ENCODE results near the gene CORO2B.
A peak's percentile ranks its signal among the peaks of the same experiment; 100 is the strongest.
"Not testable (repeated sequence)": the region's sequence is repeated elsewhere in the genome, so short reads cannot be mapped to it uniquely, and the experiment has no call there.

Gene CORO2B

DNA sequence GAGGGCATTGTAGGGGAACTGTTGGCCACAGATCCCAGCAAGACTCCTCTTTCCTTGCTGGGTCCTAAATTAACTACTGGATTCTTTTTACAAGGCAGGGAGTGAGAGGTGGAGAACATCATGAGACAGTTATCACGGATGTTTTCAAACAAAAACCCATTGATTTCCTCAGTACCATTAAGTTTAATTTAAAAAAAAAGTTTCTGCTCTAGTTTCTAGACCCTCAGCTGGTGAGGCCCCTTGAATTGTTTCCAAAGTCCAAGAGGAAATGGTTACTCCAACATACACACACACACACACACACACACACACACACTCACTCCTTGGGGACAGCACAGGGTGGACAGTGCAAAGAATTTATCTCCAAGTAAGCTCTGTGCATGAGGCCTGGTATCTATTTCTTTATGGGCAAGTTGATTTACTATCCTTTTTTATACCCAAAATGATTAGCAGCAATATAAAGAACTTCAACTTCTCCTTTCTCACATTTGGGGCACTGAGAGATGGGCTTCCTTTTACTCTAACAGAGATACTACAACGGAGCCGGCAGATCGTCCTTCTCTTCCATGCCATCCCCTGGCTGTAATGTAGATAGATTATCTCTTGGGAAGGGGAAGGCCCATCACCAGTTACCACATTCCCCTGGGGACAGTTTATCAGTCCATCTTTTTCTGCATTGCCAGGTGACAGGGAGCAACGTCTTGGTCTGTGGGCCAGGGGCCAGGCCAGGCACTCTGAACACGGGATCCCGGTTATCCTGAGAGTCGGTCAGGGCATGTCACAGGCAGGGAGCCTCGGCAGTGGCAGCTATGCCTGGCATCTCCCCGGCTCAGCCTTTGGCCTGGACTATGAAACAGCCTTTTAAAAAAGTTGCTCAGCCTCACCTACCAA, 54.7 kb downstream of the CORO2B start:
- no peak for DNase-seq

DNA sequence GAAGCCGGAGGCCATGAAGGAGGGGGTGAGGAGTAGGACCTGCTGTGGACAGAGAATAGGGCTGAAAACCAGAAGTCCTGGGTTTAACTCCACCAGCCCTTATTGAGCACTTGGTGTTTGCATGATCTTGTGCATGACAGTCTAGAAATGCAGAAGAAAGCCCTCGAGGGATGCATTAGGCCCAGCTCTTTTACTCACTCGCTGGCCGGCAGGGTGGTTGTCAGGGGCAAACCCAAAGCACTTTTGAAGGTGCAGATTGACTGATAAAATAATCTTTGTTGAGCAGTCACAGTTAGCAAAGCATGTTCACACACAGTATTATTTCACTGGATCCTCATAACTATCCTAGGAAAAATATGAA, 55.3 kb downstream of the CORO2B start:
- no peak for DNase-seq

DNA sequence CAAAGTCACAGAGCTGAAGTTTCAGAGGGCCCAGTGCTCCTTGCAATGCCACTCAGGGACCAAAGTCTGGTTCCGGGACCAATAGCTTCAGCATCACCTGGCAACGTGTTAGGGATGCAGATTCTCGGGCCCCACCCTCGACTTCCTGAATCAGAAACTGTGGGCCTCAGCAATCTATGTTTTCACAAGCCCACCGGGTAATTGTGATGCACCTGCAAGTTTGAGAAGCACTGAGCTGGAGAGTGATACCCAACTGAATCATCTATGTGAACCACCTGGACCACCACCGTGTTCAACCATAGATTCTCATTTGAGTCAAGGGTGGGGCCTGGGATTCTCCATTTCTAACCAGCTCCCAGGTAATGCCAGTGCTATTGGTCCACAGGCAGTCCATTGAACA, 55.7 kb downstream of the CORO2B start:
- DNase-seq: no peak

DNA sequence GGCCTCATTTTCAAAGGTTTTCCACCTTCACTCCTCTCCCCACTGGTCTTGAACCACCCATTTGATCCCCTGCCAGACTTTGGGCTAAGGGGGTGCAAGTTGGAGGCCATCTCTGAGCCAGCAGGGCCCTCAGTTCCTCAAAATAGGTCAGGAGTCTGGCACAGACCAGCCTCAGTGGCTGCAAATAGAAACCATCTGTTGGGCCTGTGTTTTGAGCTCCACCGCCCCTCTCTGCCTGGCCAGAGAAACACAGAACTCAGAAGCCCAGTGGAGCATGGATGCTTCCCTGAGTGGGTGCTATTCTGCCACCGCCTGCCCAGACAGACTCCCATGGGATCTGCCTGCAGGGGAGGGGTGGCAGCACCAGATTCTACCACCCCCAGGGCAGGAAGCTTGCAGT, 56.3 kb downstream of the CORO2B start:
- DNase-seq: no peak

DNA sequence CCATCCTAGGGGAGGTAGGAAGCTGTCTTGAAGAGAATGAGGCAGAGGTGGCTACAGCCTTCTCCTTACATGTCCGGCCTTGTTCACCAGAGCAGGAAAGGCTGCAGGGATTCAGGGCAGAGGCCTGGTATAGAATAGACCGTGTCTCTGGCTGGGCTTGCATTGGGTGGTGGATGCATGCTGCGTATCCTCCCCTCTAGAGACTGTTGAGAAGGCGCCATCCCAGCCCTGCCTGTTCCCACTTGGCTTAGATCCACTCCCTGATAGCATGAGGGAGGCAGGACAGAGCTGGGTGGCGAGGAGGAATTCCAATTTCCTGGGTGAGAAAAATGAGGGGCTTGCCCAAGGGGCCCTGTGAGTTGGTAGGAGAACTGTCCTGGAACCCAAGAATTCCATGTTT, 57.5 kb downstream of the CORO2B start:
- DNase-seq: no peak

DNA sequence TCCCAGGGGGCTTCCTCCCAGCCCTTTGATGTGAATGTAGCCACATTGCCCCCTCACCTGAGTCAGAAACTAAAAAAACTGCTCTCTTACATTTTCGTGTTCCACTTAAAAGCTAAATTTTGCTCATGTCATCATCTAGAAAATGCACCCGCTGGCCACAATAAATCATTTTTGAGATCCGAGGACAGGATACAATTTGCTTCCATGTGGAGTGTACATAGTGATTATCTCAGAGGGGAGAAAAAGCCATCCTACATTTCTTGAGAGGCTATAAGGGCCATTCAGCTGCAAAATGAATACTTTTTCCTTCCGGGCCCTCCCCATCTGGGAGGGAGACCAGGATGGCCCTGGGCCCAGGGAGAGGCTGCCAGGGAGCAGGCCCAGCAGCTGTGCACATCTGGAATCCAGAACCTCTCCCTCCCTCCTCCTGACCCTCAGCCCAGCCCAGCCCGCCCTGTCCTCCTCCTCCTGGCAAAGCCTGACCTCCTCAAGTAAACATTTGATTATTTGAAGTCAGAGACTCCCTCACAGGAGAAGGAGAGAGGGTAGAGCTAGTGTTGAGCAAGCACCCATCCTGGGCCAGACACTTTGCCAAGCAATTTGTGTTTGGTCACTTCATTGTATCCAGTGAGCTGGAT, 59.1 kb downstream of the CORO2B start:
- no peak for DNase-seq

DNA sequence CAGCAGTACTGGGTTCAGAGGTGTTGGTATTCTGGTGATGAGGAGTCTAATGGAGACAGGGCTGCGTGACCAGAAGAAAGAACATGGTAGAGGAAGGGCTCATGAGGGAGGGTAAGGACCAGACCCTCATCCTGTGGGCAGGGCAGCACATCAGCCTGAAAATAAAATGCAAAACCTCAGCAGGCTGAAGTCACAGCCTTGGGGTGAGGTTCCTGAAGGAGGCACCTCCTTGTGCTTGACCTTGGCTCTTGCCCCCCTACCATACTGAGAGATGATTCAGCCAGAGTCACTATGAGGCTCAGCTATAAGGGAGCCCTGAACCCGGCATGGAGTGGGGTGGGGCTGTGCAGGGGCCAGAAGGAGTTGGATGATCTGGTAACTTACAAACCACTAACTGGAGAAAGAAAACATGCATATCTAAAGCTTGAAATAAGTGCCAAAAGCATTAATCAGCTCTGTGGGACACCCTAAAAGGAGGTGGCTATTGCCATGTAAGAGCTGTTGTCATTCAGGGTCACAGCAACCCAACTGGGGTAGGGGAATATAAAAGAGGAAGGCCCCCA, 60.2 kb downstream of the CORO2B start:
- DNase-seq: no peak

DNA sequence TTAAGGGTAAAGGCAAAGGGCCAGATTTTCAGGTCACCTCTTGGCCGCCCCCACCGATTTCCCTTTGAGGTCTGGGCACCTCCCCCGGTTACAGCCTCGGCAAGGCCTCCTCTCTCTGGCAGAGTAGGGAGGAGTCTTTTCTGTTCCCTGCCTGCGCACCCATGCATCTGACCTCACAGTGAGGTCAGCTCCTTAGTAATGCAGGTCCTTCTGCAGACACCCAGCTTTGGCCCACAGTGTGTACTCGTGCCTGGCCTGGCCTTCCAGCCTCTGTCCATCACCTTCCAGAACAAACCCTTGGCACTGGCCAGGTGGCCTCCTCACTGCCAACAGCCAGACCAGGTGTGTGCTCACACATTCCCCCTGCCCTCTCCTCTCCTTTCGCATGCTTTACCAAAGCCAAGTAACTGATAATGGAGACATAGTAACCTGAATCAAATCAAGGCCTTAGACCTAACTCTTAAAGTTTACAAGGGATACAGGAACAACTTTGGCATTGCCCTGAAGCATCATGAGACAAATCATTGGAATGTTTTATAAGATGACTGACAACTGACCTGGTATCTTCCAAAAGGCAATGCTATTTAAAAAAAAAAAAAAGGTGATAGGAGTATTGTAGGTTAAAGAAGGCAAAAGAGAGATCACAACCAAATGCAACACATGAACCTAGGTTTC, 61.3 kb downstream of the CORO2B start:
- DNase-seq: no peak

DNA sequence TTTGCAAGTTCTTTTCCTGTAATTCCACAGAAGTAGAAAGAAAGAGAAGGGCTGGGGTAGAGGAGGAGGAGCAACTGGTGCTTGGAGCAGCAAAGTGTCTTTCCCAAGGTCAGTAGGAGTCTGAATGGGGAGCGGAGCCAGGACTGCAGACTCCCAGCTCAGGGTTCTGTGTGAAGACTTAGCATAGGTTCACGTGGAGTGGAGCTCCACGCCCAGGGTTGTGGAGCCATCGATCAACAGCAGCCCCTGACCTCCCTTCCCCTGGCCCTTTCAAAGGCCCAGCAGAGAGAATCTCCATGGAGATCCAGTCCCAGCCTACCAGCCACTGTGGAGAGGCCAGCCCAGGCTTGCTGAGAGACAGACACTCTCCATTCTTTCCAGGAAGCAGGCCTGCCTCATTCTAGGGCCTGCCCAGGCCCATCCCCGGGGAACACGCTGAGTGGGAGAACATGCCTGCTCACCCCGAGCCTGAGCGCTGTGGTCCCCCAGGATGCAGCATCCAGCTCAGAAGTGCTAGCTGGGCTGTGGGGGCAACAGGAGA, 62.1 kb downstream of the CORO2B start:
- DNase-seq: no peak

DNA sequence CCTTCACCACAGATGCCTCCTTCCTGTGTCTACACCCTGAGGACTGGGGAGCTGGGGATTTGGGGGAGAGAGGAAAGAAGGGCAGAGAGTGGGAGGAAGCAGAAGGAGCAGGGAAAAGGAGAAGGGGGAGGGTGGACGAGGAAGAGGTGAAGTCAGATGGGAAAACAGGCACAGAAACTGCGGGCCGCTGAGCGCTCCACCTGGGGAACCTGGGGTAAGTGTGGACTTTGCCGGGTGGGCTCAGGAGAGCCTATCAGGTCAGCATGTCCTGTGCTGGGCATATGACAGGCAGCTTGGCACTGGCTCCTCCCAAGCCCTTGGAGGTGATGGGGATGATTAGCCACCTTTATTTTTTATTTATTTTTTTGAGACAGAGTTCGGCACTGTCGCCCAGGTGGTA, 62.6 kb downstream of the CORO2B start:
- DNase-seq: no peak

DNA sequence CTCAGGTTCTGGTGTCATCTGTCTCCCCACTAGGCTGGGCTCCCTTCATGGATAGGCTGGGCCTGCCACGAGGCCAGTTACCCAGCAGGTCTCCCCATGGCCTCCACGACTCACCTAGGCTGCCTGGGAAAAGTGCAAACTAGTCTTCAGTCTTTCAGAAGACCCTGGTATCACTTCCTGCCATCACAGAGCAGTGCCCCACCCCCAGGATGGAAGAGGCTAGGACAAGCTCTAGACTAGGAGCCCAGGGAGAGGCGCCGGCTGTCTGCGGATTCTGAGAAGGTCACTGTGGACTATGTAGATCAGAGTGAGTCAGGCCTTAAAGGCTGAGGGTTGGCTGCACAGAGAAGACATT, 63.7 kb downstream of the CORO2B start:
- no peak for DNase-seq

DNA sequence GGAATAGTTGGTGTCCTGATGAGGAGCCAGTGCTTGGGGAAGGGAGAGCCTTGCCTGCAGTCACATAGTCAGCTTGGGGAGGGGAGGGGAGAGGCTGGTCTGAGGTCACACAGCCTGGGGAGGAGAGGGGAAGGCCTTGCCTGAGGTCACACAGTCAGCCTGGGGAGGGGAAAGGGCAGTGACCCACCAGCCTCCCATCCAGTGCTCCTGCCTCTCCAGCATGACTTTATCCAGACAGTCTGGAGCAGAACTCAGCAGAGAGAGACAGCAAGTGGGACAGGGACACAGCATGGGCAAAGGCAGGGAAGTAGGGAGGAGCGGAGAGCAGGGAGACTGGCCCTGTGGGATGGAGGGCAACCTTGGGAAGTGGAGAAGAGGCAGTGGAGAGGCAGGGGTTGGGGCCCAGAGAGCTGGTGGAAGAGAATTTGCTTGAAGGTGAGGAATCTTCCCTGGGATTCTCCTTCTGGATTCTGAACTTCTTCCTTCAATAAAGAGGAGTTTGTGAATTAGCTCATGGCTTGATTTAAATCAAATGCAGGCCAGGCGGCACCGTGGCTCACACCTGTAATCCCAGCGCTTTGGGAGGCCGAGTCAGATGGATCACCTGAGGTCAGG, 64.5 kb downstream of the CORO2B start:
- DNase-seq: no peak

DNA sequence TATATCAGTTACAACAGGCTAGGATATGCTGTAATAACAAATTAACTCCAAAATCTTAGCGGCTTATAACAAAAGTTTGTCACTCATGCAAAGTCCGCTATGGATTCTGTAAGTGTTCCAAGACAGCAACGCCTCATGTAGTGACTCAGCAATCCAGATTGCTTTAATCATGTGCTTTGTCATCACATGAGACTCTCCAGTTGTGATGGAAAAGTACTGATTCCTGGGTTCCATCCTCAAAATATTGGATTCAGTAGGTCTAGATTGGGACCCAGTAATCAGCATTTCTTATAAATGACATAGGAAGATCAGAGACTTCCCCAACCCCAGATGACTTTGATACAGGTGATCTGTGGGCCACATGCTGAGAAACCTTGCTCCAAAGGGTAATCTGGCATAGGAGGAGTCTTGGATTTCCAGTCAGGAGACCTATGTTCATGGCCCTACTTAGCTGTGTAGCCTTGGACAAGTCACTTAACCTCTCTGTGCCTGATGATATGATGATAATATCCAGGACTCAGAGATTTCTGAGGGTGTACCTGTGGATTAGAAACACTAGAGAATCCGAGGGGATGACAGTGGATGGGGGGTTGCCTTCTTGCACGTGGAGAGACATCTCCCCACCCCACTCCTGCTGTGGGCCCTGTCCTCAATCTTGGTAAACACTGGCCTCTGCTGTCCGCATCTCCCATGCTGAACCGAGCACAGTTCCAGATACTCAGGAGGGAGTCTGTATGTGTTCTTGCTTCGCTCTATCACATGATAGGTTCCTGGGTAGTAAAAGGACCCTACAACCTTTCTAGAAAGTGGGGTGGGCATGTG, 65.5 kb downstream of the CORO2B start:
- no peak for DNase-seq

DNA sequence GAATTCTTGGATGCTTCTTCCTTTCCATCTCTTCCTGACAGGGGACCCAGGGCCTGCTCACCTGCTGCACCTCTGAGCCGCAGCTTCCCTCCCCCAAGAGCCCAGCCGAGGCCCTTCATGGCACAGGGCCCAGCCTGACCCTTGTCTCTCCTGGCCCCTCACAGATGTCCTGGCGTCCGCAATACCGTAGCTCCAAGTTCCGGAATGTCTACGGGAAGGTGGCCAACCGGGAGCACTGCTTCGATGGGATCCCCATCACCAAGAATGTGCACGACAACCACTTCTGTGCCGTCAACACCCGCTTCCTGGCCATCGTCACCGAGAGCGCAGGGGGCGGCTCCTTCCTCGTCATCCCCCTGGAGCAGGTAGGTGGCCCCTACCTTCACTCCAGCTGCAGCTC, 66.2 kb downstream of the CORO2B start:
- no peak for DNase-seq

DNA sequence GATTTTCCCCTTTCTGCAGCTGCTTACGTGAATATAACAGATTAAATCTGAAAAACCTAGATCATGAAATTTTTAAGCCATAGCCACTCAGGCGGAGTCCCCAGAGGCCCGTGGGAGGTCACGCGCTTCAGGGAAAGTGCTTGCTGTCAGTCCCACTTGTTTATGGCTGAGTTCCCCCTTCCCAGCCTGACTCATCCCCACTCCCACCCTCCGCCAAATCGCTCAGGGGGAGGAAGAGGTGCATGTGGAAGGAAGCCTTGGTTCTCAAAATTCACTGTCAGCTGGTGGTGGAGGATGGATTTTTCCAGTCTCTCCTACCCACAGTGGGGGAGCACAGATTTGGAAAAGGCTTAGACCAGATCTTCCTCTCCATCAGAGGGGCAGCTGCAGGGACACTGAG, 67.4 kb downstream of the CORO2B start:
- DNase-seq: no peak

DNA sequence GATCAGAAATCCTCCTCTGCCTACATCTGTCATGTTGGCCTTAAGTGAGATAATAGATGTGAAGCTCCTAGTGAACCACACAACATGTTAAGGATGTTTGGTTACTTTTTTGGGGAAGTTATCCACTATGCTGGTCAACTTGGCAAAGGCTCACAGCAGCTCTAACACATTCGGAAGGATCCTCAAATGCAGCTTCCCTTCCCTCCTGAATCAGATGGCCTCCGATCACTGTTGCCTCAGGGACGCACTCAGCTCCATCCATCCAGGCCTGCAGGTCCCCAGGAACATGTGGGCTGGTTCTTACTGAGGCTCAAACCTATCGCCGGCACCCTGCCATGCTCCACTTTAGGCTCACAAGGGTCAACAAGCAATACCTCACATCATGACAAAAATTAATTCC, 67.9 kb downstream of the CORO2B start:
- no peak for DNase-seq

DNA sequence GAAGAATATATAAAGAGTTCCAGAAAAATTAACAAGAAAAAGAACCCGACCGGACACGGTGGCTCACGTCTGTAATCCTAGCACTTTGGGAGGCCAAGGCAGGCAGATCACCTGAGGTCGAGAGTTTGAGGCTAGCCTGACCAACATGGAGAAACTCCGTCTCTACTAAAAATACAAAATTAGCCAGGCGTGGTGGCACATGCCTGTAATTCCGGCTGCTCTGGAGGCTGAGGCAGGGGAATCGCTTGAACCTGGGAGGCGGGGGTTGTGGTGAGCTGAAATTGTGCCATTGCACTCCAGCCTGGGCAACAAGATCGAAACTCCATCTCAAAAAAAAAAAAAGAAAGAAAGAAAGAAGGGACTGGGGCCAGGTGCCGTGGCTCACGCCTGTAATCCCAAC, 68.6 kb downstream of the CORO2B start:
- DNase-seq: not testable (repeated sequence)

DNA sequence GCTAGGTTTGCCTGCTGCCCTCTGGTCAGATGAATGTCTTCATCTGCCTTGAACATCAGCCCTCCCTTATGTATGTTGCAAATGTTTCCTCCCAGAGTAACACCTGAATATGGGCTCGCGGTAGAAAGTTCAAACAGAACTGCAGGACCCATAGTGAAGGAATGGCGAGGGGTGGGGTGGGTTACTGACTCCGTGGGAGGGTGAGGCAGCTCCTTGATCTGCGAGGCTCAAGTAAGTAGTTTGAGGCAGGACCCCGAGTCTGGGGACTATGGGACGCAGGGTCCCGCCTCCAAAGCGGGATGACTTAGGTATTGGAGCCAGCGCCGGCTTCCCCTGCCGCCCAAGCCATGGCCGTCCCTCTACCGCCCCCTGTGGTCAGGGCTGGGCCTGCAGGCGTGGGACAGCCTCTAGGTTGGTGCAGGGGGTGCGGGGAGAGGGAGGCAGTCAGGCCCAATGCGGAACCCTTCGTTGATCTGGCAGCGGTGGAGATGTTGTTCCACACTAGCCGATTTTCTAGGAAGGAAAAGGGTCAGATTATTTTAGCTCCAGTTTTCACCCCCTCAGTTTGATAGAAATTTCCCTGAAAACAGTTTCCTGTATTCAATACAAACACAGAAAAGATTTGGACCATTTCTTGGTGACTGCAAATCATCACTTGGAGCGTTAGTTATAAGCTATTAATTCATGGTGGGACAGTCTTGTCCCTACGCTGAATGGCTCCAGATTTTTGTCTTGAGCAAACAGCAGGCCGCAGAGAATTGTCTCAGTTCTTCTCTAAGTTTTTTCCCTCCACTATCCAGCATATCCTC, 72.3 kb downstream of the CORO2B start:
- peak; percentile 52 for DNase-seq

DNA sequence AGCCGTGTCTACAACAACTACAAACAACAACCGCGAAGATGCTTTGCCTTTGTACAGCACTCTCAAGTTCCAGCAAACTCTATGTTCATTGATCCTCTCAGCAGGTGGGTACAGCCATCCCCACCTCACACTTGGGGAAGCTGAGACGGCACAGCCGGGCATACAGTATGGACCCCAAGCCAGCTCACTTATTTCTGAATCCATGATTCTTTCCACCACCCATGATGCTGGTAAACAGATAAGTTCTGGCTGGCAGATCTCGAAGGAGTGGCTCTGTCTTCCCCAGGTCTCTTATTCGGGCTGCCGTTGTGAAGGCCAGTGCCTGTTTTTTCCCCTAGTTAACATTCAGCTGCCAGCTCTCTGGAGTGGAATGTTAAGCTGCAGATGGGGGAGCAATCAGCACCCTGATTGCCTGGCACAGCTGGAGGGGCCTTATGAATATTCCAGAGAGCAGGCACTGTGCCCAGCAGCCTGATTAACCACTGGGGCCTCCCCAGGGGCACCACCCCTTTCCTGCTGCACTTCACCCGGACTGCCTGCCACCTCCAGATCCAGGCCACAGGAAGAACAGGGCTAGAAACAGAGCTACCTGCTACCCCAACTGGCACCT, 73.2 kb downstream of the CORO2B start:
- DNase-seq: no peak

DNA sequence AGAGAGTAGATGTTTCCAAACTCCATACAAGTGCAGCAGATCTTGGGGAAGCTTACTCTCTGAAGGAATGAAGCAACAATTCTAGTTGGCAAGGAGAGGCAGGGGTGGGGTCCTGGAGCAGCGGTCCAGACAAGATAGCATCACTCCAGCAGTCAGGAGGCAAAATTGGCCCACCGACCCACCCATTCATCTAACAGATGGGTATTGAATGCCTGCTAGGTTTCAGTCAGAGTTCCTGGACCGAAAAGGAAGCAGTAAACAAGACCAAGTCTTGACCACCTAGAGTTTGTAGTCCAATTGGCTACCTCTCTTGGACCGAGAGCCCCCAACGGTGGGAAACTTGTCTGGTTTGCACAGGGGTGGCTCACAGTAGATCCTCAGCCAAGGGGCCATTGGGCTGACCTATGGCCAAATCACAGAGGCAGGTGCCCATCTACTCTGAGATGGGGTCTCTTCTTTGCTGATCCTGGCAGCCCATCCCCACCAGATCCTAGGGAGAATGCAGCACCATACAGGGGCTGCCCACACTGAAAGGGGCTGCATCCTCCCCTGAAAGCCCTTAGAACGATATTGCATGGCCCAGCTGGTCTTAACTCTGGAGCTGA, 74.3 kb downstream of the CORO2B start:
- DNase-seq: no peak

Data from 8988T (cell line).